Posterior cingulate gyrus (tissue), 11 donors: ENCODE measurements around the gene CSF2RB.
"Not testable (repeated sequence)": the region's sequence is repeated elsewhere in the genome, so short reads cannot be mapped to it uniquely, and the experiment has no call there.

Source experiments
- DNase-seq, 10 donors: peaks; one replicate each; pipeline versions ENCODE4 v3.0.0 to v3.0.0-alpha.2; 2020 to 2021; ENCODE audit warnings: mixed read lengths in 3 of 10
- intact Hi-C: fragments of 100-400 bp; cut with DNase I; formaldehyde crosslinking; loops from one replicate; pipeline ENCODE4 v1.15.1; 2023

The CSF2RB gene

GRCh38 chr22:36989012-36989411, 75.6 kb downstream of the CSF2RB start:
- DNase-seq, intact Hi-C loops: not testable (repeated sequence)
